PC-3 (cell line): Measurements from ENCODE around the gene SYT11.

Experiments
- EZH2phosphoT487 ChIP-seq: fragments of 300-600 bp; sonication (generic); IDR thresholded peaks from 2 replicates; pipeline ENCODE4 v1.6.1; 2018; ENCODE audit warnings: mild to moderate bottlenecking, antibody characterized with exemption, low read length, borderline replicate concordance
- TF ChIP-seq, protein P1 (sequence below): fragments of 300-600 bp; sonication (generic); conservative IDR thresholded peaks from 2 replicates; pipeline ENCODE4 v1.5.1; 2017; ENCODE audit warnings: antibody characterized with exemption, low read depth, mild to moderate bottlenecking, low read length

DNA sequence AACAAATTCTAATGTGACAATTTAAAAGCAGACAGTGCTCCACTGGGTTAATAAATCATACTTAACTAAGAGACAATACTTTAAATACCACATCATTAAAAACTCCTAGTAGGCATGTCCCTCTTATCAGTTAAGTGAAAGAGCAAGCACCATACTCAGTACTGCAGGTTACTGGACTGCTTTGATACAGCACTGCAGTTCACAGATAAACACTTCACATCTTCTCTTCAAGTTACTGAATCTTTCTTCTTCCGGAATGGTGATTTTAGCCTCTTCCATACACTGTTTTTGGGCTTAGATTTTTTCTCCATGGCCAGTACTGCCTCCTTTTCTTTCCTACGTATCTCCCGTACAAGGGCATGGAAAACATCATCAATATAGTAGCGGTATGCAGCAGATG lies 40.8 kb downstream of the SYT11 start:
- TF ChIP-seq, protein P1, sequence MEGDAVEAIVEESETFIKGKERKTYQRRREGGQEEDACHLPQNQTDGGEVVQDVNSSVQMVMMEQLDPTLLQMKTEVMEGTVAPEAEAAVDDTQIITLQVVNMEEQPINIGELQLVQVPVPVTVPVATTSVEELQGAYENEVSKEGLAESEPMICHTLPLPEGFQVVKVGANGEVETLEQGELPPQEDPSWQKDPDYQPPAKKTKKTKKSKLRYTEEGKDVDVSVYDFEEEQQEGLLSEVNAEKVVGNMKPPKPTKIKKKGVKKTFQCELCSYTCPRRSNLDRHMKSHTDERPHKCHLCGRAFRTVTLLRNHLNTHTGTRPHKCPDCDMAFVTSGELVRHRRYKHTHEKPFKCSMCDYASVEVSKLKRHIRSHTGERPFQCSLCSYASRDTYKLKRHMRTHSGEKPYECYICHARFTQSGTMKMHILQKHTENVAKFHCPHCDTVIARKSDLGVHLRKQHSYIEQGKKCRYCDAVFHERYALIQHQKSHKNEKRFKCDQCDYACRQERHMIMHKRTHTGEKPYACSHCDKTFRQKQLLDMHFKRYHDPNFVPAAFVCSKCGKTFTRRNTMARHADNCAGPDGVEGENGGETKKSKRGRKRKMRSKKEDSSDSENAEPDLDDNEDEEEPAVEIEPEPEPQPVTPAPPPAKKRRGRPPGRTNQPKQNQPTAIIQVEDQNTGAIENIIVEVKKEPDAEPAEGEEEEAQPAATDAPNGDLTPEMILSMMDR, result no peak
- no peak for TF ChIP-seq EZH2phosphoT487
